ENCODE measurements around the gene IFNA8. TPM values are rescaled to one million over a fixed set of nuclear protein-coding genes. Genes with fewer than 3 reads are reported as not detected.

IFNA8 gene
- total RNA-seq, 2 donors from 2014 or later = not detected

GRCh38 chr9:21404146-21404545 is 4.8 kb upstream of the IFNA8 start:
- 53 to 68% methylated on average over 3 of the region's 3 CpGs for WGBS, 2 donors
- no peak for DNase-seq
- peaks cover 11% of the 10 kb centered on the region for H3K4me1 ChIP-seq
- H3K9me3 ChIP-seq = no peaks in the 10 kb centered on the region
- H3K27ac ChIP-seq = no peak overlapping the region
- H3K36me3 ChIP-seq (replicated peaks in 1 of 2; ENCODE audit: insufficient read depth in 1 of 2, low read depth in 2 of 2) = no peaks in the 10 kb centered on the region
- TF ChIP-seq POLR2A (IDR thresholded peaks at IDR 0.05) (no peak), CTCF (IDR thresholded peaks at IDR 0.05) (no peak)
- no peak for ATAC-seq
- intact Hi-C loops (cut with DNase I) = loop anchor here (10.0 kb wide), 1 partner anchor 79 kb away; no protein-coding TSS in a partner anchor
- H3K27me3 ChIP-seq = no peaks in the 10 kb centered on the region
- no peak overlapping the region for H3K4me3 ChIP-seq

DNA sequence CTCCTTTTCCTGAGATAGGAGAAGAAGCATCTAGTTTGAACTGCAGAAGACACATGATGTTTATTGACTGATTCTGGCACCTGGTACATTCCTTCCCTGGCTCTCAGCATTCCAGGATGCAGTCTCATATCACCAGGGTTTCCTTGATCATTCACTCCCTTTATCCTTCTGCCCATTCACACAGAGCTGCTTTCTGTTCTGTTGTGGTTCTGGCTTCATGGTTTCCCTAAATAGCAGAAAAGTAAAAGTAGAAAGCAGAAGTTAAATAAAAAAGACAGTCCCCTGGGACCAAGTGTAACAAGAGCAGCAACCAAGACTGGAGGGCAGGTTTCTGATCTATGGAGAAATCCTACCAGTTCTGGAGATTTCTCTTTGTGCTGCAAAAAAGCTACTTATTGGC is 3.2 kb downstream of the IFNA8 start:
- no peaks in the 10 kb centered on the region for H3K9me3 ChIP-seq
- H3K36me3 ChIP-seq (replicated peaks in 1 of 2; ENCODE audit: insufficient read depth in 1 of 2, low read depth in 2 of 2) = no peaks in the 10 kb centered on the region
- H3K4me3 ChIP-seq = no peak overlapping the region
- no peak for TF ChIP-seq POLR2A (IDR thresholded peaks at IDR 0.05)
- TF ChIP-seq CTCF (IDR thresholded peaks at IDR 0.05) = no peak
- H3K27ac ChIP-seq = no peak overlapping the region
- intact Hi-C loops (cut with DNase I) = no loop called here
- H3K4me1 ChIP-seq = no peaks in the 10 kb centered on the region
- H3K27me3 ChIP-seq = no peaks in the 10 kb centered on the region
- ATAC-seq (no peak), DNase-seq (no peak)

GRCh38 chr9:21413151-21413550 is 4.2 kb downstream of the IFNA8 start:
- 69 to 71% methylated on average over 4 of the region's 4 CpGs for WGBS, 2 donors
- H3K9me3 ChIP-seq = no peaks in the 10 kb centered on the region
- no peaks in the 10 kb centered on the region for H3K36me3 ChIP-seq (replicated peaks in 1 of 2; ENCODE audit: insufficient read depth in 1 of 2, low read depth in 2 of 2)
- no peak for ATAC-seq
- DNase-seq = no peak
- no peak overlapping the region for H3K27ac ChIP-seq
- no peak for TF ChIP-seq POLR2A (IDR thresholded peaks at IDR 0.05)
- no peak for TF ChIP-seq CTCF (IDR thresholded peaks at IDR 0.05)
- no peak overlapping the region for H3K4me3 ChIP-seq
- H3K4me1 ChIP-seq = no peaks in the 10 kb centered on the region
- intact Hi-C loops (cut with DNase I) = no loop called here
- no peaks in the 10 kb centered on the region for H3K27me3 ChIP-seq

- Histone ChIP-seq H3K4me3 (no peak overlapping the region), H3K27ac (no peak overlapping the region), H3K27me3 (no peaks in the 10 kb centered on the region), H3K9me3 (no peaks in the 10 kb centered on the region), H3K36me3 (replicated peaks in 1 of 2; ENCODE audit: insufficient read depth in 1 of 2, low read depth in 2 of 2) (no peaks in the 10 kb centered on the region), H3K4me1 (no peaks in the 10 kb centered on the region)
- no peak for ATAC-seq
- 54 to 57% methylated on average over 5 of the region's 5 CpGs for WGBS, 2 donors
- DNase-seq = no peak
- intact Hi-C loops (cut with DNase I) = no loop called here
- TF ChIP-seq POLR2A (IDR thresholded peaks at IDR 0.05) = no peak
- TF ChIP-seq CTCF (IDR thresholded peaks at IDR 0.05) = peak in 1 of 7 experiments; percentile 5
Measured at GRCh38 chr9:21413624-21414023, 4.7 kb downstream of the IFNA8 start.

DNA sequence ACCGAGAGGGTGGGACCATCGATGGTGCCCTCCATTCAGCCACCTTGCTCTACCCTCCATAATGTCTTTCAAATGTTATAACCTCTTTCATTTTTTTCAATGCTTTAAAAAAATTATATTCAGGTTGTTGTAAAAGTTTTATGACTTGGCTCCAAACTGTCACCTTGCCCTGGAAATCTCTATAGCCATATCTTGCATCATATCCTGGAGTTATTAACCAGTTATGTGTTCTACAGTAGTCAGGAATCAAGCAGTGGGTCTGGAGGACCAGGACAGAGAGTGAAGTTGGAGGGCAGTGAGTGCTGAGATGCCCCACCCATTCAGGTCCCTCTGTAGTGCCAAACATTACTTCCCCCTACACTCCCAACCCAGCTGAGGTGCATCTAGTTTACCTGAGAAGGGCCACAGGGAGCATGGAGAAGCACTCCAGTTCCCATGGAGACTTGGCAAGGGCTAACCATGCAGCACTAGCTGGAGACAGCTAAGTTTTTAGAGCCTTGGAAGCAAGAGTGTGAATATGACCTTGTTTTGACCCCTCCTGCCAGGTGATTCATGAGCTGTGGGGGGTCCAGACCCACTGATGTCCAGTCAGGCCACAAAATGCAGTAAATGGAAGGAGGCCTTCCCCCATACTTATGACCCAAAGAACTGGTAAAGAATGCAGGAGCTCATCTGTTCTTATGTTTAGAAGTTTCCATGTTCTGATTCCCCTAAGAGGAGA is 5.5 kb downstream of the IFNA8 start:
- Histone ChIP-seq H3K36me3 (replicated peaks in 1 of 2; ENCODE audit: insufficient read depth in 1 of 2, low read depth in 2 of 2) (no peaks in the 10 kb centered on the region), H3K27me3 (no peaks in the 10 kb centered on the region), H3K4me3 (no peak overlapping the region), H3K4me1 (no peaks in the 10 kb centered on the region), H3K9me3 (no peaks in the 10 kb centered on the region), H3K27ac (no peak overlapping the region)
- 73 to 79% methylated on average over 2 of the region's 2 CpGs for WGBS, 2 donors
- DNase-seq (no peak), ATAC-seq (no peak)
- TF ChIP-seq POLR2A (IDR thresholded peaks at IDR 0.05) (no peak), CTCF (IDR thresholded peaks at IDR 0.05) (no peak)
- intact Hi-C loops (cut with DNase I) = no loop called here

Data from body of pancreas (tissue), 4 donors.